K562 (cell line): ENCODE results near the gene BTBD1. TPM values are rescaled to one million over a fixed set of nuclear protein-coding genes. Genes with fewer than 3 reads are reported as not detected.
A peak's percentile ranks its signal among the peaks of the same experiment; 100 is the strongest.

ENCODE experiments used
- ATAC-seq: fragments of 200-7000 bp; cut with Tn5 transposase; 3 replicates; pipeline ENCODE4 v1.9.1; 2020; ENCODE audit warnings: moderate library complexity
- BruUV-seq: library from RNA; stranded (reverse); fragments of 400-500 nt; replicated peaks from 2 replicates; lab custom pipeline; 2021; lab: Mats Ljungman, UMichigan
- CTCF ChIA-PET: fragments of 300-600 bp; formaldehyde crosslinking; extraction: SDS; loops from one replicate; lab custom pipeline; 2021; ENCODE audit warnings: low intra/inter-chr PET ratio; lab: Yijun Ruan, JAX
- POLR2A ChIA-PET: fragments of 300-600, 350-650 bp; sonication (Branson Sonifier 250); formaldehyde crosslinking; extraction: SDS; loops from one replicate; lab custom pipeline; 2021; ENCODE audit warnings: antibody characterized with exemption, inconsistent platforms; lab: Yijun Ruan, JAX
- DNase-seq, 4 experiments: peaks; one replicate each; pipeline versions ENCODE4 v3.0.0 to v3.0.0-alpha.2; 2011 to 2018; ENCODE audit warnings: low spot score in 3 of 4, mixed read lengths in 3 of 4; ENCODE audit errors: extremely low read depth in 1 of 4
- FAIRE-seq: peaks from 2 replicates; lab custom pipeline; 2011; peaks lifted over from hg19 to GRCh38; lab: Jason Lieb, UNC
- H2AFZ ChIP-seq: 2 replicates; pipeline ENCODE4 v1.6.0; 2011; ENCODE audit warnings: low read depth, low read length, control low read depth, inconsistent platforms
- H3K27ac ChIP-seq: fragments of 200-600 bp; 3 replicates; pipeline ENCODE4 v1.8.0; 2011; ENCODE audit warnings: low read depth, mild to moderate bottlenecking, control low read depth, inconsistent platforms, low read length, moderate library complexity, mixed read lengths; ENCODE audit errors: extremely low read depth
- H3K27me3 ChIP-seq, 2 experiments: fragments of 300-600 bp in 1 of 2; 2 replicates in 1 of 2; 3 replicates in 1 of 2; pipeline versions ENCODE4 v1.6.0 to v1.8.0; 2011; ENCODE audit warnings: inconsistent platforms in 2 of 2, low read length in 2 of 2, mild to moderate bottlenecking in 1 of 2, mixed read lengths in 1 of 2, moderate library complexity in 1 of 2; ENCODE audit not compliant: control insufficient read depth in 2 of 2, insufficient read depth in 2 of 2
- H3K36me3 ChIP-seq: fragments of 300-600 bp; 3 replicates; pipeline ENCODE4 v1.8.0; 2011; ENCODE audit warnings: mild to moderate bottlenecking, low read length, inconsistent platforms; ENCODE audit not compliant: control insufficient read depth, insufficient read depth
- H3K4me1 ChIP-seq, 2 experiments: fragments of 200-600 bp in 1 of 2; replicated peaks in 1 of 2; 2 replicates in 1 of 2; 3 replicates in 1 of 2; pipeline versions ENCODE4 v1.5.1 to v1.8.0; 2011; ENCODE audit warnings: inconsistent platforms in 2 of 2, low read length in 2 of 2, mild to moderate bottlenecking in 1 of 2, mixed read lengths in 1 of 2, moderate library complexity in 1 of 2; ENCODE audit not compliant: control insufficient read depth in 2 of 2, insufficient read depth in 2 of 2
- H3K4me2 ChIP-seq: 2 replicates; pipeline ENCODE4 v1.6.1; 2011; ENCODE audit warnings: low read length, control low read depth, inconsistent platforms, mixed read lengths; ENCODE audit not compliant: insufficient read depth
- H3K4me3 ChIP-seq: fragments of 200-600 bp; sonication (generic), shearing (Covaris generic); 2 replicates; pipeline ENCODE4 v1.5.1; 2016; ENCODE audit warnings: control low read depth, inconsistent platforms
- H3K79me2 ChIP-seq: fragments of 200-600 bp; 3 replicates; pipeline ENCODE4 v1.8.0; 2011; ENCODE audit warnings: low read length, inconsistent platforms; ENCODE audit not compliant: control insufficient read depth, insufficient read depth
- H3K9ac ChIP-seq, 2 experiments: 2 replicates each; pipeline versions ENCODE4 v1.6.0 to v1.6.1; 2011; ENCODE audit warnings: low read depth in 2 of 2, low read length in 2 of 2, control low read depth in 1 of 2, inconsistent platforms in 1 of 2, mild to moderate bottlenecking in 1 of 2, mixed read lengths in 1 of 2; ENCODE audit not compliant: insufficient read depth in 1 of 2
- H3K9me1 ChIP-seq: one replicate; pipeline ENCODE4 v1.6.0; 2011; ENCODE audit warnings: inconsistent platforms, mild to moderate bottlenecking, low read length, moderate library complexity; ENCODE audit not compliant: control insufficient read depth, insufficient read depth
- H3K9me3 ChIP-seq: replicated peaks from 2 replicates; pipeline ENCODE4 v1.5.1; 2011; ENCODE audit warnings: low read depth, low read length, inconsistent platforms; ENCODE audit not compliant: control insufficient read depth, insufficient read depth
- H4K20me1 ChIP-seq: replicated peaks from 2 replicates; pipeline ENCODE4 v1.6.1; 2011; ENCODE audit warnings: low read length, inconsistent platforms, mixed read lengths; ENCODE audit not compliant: control insufficient read depth, insufficient read depth
- CEBPG ChIP-seq, 3 experiments: fragments of 200-800 bp in 1 of 3; sonication (Bioruptor generic) in 1 of 3; sonication (generic) in 1 of 3; formaldehyde crosslinking in 1 of 3; IDR thresholded peaks in 2 of 3; conservative IDR thresholded peaks in 1 of 3; 2 replicates each; pipeline versions ENCODE4 v1.6.1 to v1.8.0; 2016 to 2022; ENCODE audit warnings: missing compliant biosample characterization in 2 of 3, missing genetic modification characterization in 2 of 3, mild to moderate bottlenecking in 1 of 3, missing genetic modification reagents in 1 of 3
- EWSR1 ChIP-seq: fragments of 450-650 bp; IDR thresholded peaks from 2 replicates; pipeline ENCODE4 v1.6.1; 2018; ENCODE audit warnings: borderline replicate concordance, mild to moderate bottlenecking, low read depth, moderate library complexity; ENCODE audit not compliant: partially characterized antibody
- HOXB6 ChIP-seq: fragments of 250-450 bp; sonication (Bioruptor Pico); IDR thresholded peaks from 2 replicates; pipeline ENCODE4 v1.5.1; 2022; ENCODE audit warnings: mild to moderate bottlenecking, borderline replicate concordance
- JUNB ChIP-seq: fragments of 450-650 bp; formaldehyde crosslinking; conservative IDR thresholded peaks from 2 replicates; pipeline ENCODE4 v1.4.0; 2020; ENCODE audit warnings: mild to moderate bottlenecking
- LEF1 ChIP-seq: fragments of 450-650 bp; IDR thresholded peaks from 2 replicates; pipeline ENCODE4 v1.6.1; 2016; ENCODE audit warnings: mild to moderate bottlenecking
- ZNF175 ChIP-seq: fragments of 200-800 bp; sonication (Bioruptor generic); IDR thresholded peaks from 2 replicates; pipeline ENCODE4 v1.6.1; 2016; ENCODE audit warnings: low read depth, mild to moderate bottlenecking, missing genetic modification characterization, missing compliant biosample characterization
- ZNF263 ChIP-seq: sonication (generic); formaldehyde crosslinking; IDR thresholded peaks from 2 replicates; pipeline ENCODE4 v1.8.0; 2022; ENCODE audit warnings: mild to moderate bottlenecking, missing genetic modification reagents, borderline replicate concordance
- ZNF57 ChIP-seq: fragments of 450-650 bp; formaldehyde crosslinking; IDR thresholded peaks from 2 replicates; pipeline ENCODE4 v1.4.0; 2020; ENCODE audit warnings: mild to moderate bottlenecking, moderate library complexity
- ZNF79 ChIP-seq: fragments of 250-450 bp; sonication (Bioruptor Pico); IDR thresholded peaks from 2 replicates; pipeline ENCODE4 v1.4.0; 2020; ENCODE audit warnings: low read depth, mild to moderate bottlenecking, moderate library complexity
- WGBS: fragments of 100-300 bp; shearing (Covaris generic); methylation state at CpG from one replicate; pipeline ENCODE4 v1.1.6; 2016; ENCODE audit warnings: low coverage, mixed read lengths; ENCODE audit not compliant: insufficient coverage; ENCODE audit errors: missing lambda C conversion rate; 5-methylcytosine and 5-hydroxymethylcytosine counted together
- in situ Hi-C: fragments of 300-500 bp; cut with MboI; formaldehyde crosslinking; loops from 4 replicates; pipeline ENCODE4 v1.15.0; 2018; ENCODE audit warnings: inconsistent platforms, mixed read lengths
- intact Hi-C: fragments of 100-400 bp; cut with micrococcal nuclease; formaldehyde crosslinking; loops from 2 replicates; pipeline ENCODE4 v1.14.2; 2022
- polyA plus RNA-seq, 8 experiments: library from polyadenylated mRNA; depleted of rRNA in 4 of 8; stranded (reverse) in 5 of 8; unstranded in 3 of 8; fragments of >200 nt; fragmentation: Nextera tagmentation in 2 of 8; fragmentation: Illumina TruSeq in 1 of 8; extraction: Ambion mirVana in 2 of 8; extraction: Trizol in 1 of 8; gene quantifications; 2 replicates each; pipeline versions ENCODE4 v1.2.1 to v1.2.3, GENCODE V29; 2011 to 2014; ENCODE audit warnings: inconsistent platforms in 1 of 8, missing spikeins in 1 of 8
- total RNA-seq, 7 experiments: library from RNA; depleted of rRNA in 6 of 7; stranded (reverse); fragments of >200 nt in 6 of 7; fragmentation: Illumina TruSeq in 2 of 7; extraction: Trizol in 2 of 7; gene quantifications; 2 replicates each; pipeline versions ENCODE4 v1.2.1 to v1.2.3, GENCODE V29; 2011 to 2021; ENCODE audit warnings: low replicate concordance in 1 of 7
- TF ChIP-seq, protein P1 (sequence below), 2 experiments: IDR thresholded peaks in 1 of 2; conservative IDR thresholded peaks in 1 of 2; 2 replicates each; pipeline ENCODE4 v1.6.1; 2016; ENCODE audit warnings: low read depth in 2 of 2, mild to moderate bottlenecking in 1 of 2, missing compliant biosample characterization in 1 of 2, missing genetic modification characterization in 1 of 2, moderate library complexity in 1 of 2
- TF ChIP-seq, protein P2 (sequence below), 2 experiments: IDR thresholded peaks; 2 replicates each; pipeline ENCODE4 v1.6.1; 2012; ENCODE audit warnings: improper control_type of control experiment in 2 of 2, low read depth in 2 of 2, low read length in 2 of 2, borderline replicate concordance in 1 of 2
- TF ChIP-seq, protein P3 (sequence below): fragments of 450-650 bp; IDR thresholded peaks from 2 replicates; pipeline ENCODE4 v1.6.1; 2016; ENCODE audit warnings: mild to moderate bottlenecking

The BTBD1 gene
- total and polyA plus RNA-seq, 9 of the 15 experiments (the other 6 are each of a cell fraction or from before 2014, with no cell fraction given), result 19.4 to 106 (median 90.4) TPM

DNA sequence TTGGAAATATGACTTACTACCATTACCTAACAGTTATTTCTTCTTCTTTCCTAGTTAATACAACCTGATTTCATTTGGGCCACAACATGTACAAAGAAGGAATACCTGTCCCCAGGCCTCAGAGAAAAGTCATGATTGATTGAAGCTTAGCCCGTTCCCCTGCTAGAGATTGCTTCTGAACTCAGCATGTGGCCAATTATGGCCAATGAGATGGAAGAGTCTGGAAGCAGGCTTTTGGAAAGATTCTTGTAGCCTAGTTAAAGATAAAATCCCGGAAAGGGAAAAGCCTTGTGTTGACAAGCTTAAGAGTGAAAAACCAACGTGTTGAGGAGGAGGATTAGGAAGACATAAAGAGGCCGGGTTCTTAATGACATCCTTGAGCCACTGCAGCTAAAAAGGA lies 23.4 kb upstream of the BTBD1 start (continued):
- TF ChIP-seq, protein P1, sequence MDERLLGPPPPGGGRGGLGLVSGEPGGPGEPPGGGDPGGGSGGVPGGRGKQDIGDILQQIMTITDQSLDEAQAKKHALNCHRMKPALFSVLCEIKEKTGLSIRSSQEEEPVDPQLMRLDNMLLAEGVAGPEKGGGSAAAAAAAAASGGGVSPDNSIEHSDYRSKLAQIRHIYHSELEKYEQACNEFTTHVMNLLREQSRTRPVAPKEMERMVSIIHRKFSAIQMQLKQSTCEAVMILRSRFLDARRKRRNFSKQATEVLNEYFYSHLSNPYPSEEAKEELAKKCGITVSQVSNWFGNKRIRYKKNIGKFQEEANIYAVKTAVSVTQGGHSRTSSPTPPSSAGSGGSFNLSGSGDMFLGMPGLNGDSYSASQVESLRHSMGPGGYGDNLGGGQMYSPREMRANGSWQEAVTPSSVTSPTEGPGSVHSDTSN (CRISPR knock-in tag; IDR thresholded peaks at IDR 0.05; ENCODE audit: low read depth), result no peak
- TF ChIP-seq, protein P1 (tag; conservative IDR thresholded peaks at IDR 0.05; ENCODE audit: low read depth), result peak; percentile 47; the same call in 1 of the 2 replicates
- TF ChIP-seq CEBPG (CRISPR knock-in tag; IDR thresholded peaks at IDR 0.05), result no peak
- no peak for TF ChIP-seq CEBPG (tag; conservative IDR thresholded peaks at IDR 0.05 in 1 of 2, IDR thresholded peaks at IDR 0.05 in 1 of 2)
- no peak for TF ChIP-seq ZNF263 (CRISPR knock-in tag)
- no peak for TF ChIP-seq ZNF79 (CRISPR knock-in tag)
- no peak for TF ChIP-seq JUNB (CRISPR knock-in tag)
- no peak for TF ChIP-seq ZNF175 (CRISPR knock-in tag)
- TF ChIP-seq LEF1, result no peak

DNA sequence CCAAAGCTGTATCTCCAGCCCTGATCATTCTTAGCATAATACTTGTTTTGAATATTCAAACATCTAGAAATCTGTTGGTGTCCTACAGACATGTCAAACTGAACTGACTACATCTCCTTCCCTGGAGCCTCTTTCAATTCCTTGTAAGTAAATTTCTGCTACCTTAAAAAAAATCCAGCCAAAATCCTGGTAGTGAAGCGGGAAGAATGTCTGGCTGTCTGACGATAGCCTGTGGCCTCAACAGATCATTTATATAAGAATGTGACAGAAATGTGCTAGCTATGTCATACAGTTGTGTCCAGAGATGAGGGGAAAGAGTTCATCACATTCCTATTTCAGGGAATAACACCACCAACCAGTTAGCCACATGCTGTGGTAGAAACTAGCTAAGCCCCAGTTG lies 21.8 kb upstream of the BTBD1 start:
- Histone ChIP-seq H3K4me3 (no peak overlapping the region), H3K9me1 (no peaks in the 10 kb centered on the region), H3K4me2 (no peak overlapping the region), H3K27me3 (no peaks in the 10 kb centered on the region), H2AFZ (no peak overlapping the region), H3K36me3 (no peaks in the 10 kb centered on the region), H4K20me1 (no peaks in the 10 kb centered on the region), H3K9ac (no peak overlapping the region), H3K79me2 (no peaks in the 10 kb centered on the region), H3K27ac (no peak overlapping the region), H3K9me3 (no peaks in the 10 kb centered on the region), H3K4me1 (peaks cover 6 to 23% of the 10 kb centered on the region in 2 experiments; a peak in 4 of 5 replicates)
- ChIA-PET CTCF (no interaction called here), POLR2A (interaction anchor here (1.4 kb wide), 1 partner anchor 9 kb away, joined by 5 read pairs; no protein-coding TSS in a partner anchor)
- intact Hi-C loops (no loop called here), in situ Hi-C loops (no loop called here)
- no peak for ATAC-seq
- no peak for DNase-seq
- no TSS peak for BruUV-seq
- 69% methylated on average over 2 of the region's 2 CpGs for WGBS
- FAIRE-seq, result no peak
- TF ChIP-seq EWSR1, result no peak
- no peak for TF ChIP-seq HOXB6 (CRISPR knock-in tag)
- no peak for TF ChIP-seq ZNF57 (CRISPR knock-in tag)
- TF ChIP-seq, protein P2, sequence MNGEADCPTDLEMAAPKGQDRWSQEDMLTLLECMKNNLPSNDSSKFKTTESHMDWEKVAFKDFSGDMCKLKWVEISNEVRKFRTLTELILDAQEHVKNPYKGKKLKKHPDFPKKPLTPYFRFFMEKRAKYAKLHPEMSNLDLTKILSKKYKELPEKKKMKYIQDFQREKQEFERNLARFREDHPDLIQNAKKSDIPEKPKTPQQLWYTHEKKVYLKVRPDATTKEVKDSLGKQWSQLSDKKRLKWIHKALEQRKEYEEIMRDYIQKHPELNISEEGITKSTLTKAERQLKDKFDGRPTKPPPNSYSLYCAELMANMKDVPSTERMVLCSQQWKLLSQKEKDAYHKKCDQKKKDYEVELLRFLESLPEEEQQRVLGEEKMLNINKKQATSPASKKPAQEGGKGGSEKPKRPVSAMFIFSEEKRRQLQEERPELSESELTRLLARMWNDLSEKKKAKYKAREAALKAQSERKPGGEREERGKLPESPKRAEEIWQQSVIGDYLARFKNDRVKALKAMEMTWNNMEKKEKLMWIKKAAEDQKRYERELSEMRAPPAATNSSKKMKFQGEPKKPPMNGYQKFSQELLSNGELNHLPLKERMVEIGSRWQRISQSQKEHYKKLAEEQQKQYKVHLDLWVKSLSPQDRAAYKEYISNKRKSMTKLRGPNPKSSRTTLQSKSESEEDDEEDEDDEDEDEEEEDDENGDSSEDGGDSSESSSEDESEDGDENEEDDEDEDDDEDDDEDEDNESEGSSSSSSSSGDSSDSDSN (IDR thresholded peaks at IDR 0.05; ENCODE audit: borderline replicate concordance in 1 of 2, low read depth in 2 of 2, low read length in 2 of 2), result no peak
- TF ChIP-seq, protein P3, sequence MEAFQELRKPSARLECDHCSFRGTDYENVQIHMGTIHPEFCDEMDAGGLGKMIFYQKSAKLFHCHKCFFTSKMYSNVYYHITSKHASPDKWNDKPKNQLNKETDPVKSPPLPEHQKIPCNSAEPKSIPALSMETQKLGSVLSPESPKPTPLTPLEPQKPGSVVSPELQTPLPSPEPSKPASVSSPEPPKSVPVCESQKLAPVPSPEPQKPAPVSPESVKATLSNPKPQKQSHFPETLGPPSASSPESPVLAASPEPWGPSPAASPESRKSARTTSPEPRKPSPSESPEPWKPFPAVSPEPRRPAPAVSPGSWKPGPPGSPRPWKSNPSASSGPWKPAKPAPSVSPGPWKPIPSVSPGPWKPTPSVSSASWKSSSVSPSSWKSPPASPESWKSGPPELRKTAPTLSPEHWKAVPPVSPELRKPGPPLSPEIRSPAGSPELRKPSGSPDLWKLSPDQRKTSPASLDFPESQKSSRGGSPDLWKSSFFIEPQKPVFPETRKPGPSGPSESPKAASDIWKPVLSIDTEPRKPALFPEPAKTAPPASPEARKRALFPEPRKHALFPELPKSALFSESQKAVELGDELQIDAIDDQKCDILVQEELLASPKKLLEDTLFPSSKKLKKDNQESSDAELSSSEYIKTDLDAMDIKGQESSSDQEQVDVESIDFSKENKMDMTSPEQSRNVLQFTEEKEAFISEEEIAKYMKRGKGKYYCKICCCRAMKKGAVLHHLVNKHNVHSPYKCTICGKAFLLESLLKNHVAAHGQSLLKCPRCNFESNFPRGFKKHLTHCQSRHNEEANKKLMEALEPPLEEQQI, result no peak
